ENCODE measurements around the gene TMPRSS9. TPM values are rescaled to one million over a fixed set of nuclear protein-coding genes. Genes with fewer than 3 reads are reported as not detected.

Gene TMPRSS9
- total RNA-seq, 2 donors from 2014 or later, result 0.25 TPM; not detected in 1

- H3K4me3 ChIP-seq, result peak overlapping the region; percentile 95
- H3K4me1 ChIP-seq, result peaks cover 17% of the 10 kb centered on the region
- TF ChIP-seq, protein P1, sequence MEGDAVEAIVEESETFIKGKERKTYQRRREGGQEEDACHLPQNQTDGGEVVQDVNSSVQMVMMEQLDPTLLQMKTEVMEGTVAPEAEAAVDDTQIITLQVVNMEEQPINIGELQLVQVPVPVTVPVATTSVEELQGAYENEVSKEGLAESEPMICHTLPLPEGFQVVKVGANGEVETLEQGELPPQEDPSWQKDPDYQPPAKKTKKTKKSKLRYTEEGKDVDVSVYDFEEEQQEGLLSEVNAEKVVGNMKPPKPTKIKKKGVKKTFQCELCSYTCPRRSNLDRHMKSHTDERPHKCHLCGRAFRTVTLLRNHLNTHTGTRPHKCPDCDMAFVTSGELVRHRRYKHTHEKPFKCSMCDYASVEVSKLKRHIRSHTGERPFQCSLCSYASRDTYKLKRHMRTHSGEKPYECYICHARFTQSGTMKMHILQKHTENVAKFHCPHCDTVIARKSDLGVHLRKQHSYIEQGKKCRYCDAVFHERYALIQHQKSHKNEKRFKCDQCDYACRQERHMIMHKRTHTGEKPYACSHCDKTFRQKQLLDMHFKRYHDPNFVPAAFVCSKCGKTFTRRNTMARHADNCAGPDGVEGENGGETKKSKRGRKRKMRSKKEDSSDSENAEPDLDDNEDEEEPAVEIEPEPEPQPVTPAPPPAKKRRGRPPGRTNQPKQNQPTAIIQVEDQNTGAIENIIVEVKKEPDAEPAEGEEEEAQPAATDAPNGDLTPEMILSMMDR (IDR thresholded peaks at IDR 0.05), result no peak
- no peaks in the 10 kb centered on the region for H3K9me3 ChIP-seq
- DNase-seq, result no peak
- H3K27me3 ChIP-seq, result no peaks in the 10 kb centered on the region
- no peak overlapping the region for H3K27ac ChIP-seq
- peak overlapping the region; percentile 79 to 93 for H3K9ac ChIP-seq (ENCODE audit: low read depth in 2 of 2, low read length in 2 of 2)
- no peaks in the 10 kb centered on the region for H3K36me3 ChIP-seq
- intact Hi-C loops (cut with DNase I), result no loop called here
Measured at GRCh38 chr19:2425622-2426581, 65.8 kb downstream of the TMPRSS9 start.

DNA sequence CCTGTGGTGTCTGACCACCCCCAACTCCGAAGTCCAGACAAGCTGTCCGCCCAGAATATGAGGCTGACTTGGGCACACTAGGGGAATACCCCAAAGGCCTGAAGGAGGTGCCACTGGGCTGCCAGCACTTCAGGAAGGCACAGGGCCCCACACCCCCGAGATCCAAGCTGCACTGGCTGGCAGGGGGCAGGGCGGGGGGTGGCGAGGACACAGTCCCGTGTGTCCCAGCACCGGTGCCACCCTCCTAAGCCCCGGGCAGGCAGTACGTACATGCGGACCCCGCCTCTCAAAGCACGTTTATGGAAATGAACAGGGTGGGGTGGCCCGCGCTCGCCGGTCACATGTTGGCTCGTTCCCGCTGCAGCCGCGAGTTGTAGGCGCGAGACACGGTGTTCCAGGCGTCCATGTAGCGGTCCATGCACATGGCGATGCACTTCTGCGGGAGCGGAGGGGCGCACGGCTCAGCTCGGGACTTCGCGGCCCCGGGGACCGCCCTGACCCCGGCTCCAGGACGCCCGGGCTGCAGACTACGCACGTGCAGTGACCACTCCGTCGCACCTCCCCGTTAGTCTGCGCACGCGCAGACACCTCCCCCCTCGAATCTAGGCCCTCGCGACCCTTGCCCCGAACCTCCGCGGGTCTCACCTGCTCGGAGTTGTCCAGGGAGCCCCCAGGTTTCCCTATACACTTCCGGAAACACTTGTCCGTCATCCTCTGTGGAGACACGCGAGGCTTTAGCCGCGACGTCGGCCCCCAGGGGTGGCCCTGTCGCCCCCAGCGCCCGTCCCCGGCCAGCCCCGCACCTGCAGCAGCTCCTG, 66.8 kb downstream of the TMPRSS9 start:
- peak overlapping the region; percentile 79 to 93 for H3K9ac ChIP-seq (ENCODE audit: low read depth in 2 of 2, low read length in 2 of 2)
- peak; percentile 58 for DNase-seq
- intact Hi-C loops (cut with DNase I), result no loop called here
- H3K4me3 ChIP-seq, result peak overlapping the region; percentile 95
- peak overlapping the region; percentile 94 for H3K27ac ChIP-seq
- no peaks in the 10 kb centered on the region for H3K9me3 ChIP-seq
- peaks cover 17% of the 10 kb centered on the region for H3K4me1 ChIP-seq
- H3K36me3 ChIP-seq, result no peaks in the 10 kb centered on the region
- TF ChIP-seq, protein P1 (IDR thresholded peaks at IDR 0.05), result no peak
- H3K27me3 ChIP-seq, result no peaks in the 10 kb centered on the region

DNA sequence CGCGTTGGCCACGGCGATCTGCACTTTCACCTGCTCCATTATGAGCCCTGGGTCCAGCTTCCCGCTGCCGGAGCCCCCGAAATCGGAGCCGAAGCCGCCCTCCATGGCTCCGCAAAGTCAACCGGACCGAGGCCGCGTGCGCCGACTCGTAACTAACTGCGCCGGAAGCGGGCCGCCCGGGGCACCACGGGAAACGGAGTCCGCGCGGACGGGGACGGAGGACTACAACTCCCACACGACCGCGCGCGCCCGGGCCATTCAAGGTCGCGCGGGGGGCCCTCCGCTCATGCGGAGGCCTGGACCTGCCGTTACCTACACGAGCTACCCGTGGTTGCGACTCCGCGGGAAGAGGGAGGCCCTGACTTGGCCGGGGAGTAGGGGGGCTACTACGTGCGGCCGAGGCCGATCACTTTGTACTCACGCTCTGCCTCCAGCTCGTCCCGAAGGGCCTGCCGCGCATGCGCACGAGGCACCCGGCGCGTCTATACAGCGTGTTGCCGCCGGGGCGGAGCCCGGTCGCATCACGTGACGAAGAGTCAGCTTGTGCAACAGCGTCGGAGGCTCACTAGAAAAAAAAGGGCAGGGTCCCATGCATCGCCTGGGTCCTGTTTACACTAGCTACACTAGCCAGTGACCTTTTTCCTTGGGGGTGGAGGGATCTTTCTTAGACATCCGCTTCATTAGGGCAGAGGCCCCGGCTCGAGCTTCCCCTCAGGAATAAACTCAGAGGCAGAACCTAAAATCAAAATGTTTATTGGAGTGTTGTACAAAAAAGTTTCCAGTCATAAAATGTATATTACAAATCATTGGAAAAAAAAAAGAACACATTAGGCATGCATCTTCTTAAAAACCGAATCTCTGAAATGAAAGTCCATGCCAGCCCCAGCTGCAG, 67.6 kb downstream of the TMPRSS9 start, which contains the start of gene TIMM13:
Gene TIMM13 (minus strand): TSS at position 158 of the 892 bp plus-strand sequence. CDS start 53 bp downstream, at position 105.
- DNase-seq, result peak; percentile 97
- TF ChIP-seq, protein P1 (IDR thresholded peaks at IDR 0.05), result no peak
- Histone ChIP-seq H3K36me3 (no peaks in the 10 kb centered on the region), H3K4me1 (peaks cover 17% of the 10 kb centered on the region), H3K27ac (peak within 1 kb of the TSS; percentile 94), H3K4me3 (peak within 1 kb of the TSS; percentile 95), H3K9ac (ENCODE audit: low read depth in 2 of 2, low read length in 2 of 2) (peak within 1 kb of the TSS; percentile 79 to 93), H3K9me3 (no peaks in the 10 kb centered on the region), H3K27me3 (no peaks in the 10 kb centered on the region)
- intact Hi-C loops (cut with DNase I), result no loop called here

DNA sequence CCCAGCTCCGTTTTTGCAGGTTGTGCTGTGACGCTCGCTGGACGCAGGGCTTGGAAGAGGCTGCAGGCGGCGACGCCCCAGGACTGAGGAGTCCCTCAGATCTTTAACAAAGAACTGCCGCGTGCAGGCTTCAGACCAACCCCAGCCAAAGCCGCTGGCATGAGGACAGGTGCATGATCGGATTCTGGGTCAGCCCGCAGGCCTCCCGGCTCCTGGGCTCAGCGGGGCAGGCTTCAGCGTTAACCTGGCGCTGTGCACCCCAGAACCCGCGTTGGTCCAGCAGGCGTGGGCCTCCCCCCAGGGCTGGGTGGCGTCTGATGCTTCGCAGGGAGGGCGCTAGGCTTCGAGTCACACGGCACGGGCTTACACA, 68.2 kb downstream of the TMPRSS9 start:
- peak; percentile 41 for DNase-seq
- intact Hi-C loops (cut with DNase I), result no loop called here
- H3K27me3 ChIP-seq, result no peaks in the 10 kb centered on the region
- TF ChIP-seq, protein P1 (IDR thresholded peaks at IDR 0.05), result no peak
- no peaks in the 10 kb centered on the region for H3K9me3 ChIP-seq
- peaks cover 17% of the 10 kb centered on the region for H3K4me1 ChIP-seq
- H3K27ac ChIP-seq, result peak overlapping the region; percentile 94
- no peaks in the 10 kb centered on the region for H3K36me3 ChIP-seq
- H3K4me3 ChIP-seq, result peak overlapping the region; percentile 95
- H3K9ac ChIP-seq (ENCODE audit: low read depth in 2 of 2, low read length in 2 of 2), result peak overlapping the region; percentile 79 to 93

Measured in colonic mucosa (tissue), 4 donors.